Caco-2 (cell line): ENCODE results near the gene RAB3GAP2. TPM values are rescaled to one million over a fixed set of nuclear protein-coding genes. Genes with fewer than 3 reads are reported as not detected.

Experiments
- BruUV-seq: library from RNA; stranded (reverse); fragments of 400-500 nt; replicated peaks from 2 replicates; lab custom pipeline; 2021; lab: Mats Ljungman, UMichigan
- CTCF ChIA-PET: fragments of 300-600 bp; sonication (Branson Sonifier 250); formaldehyde crosslinking; loops from one replicate; lab custom pipeline; 2022; ENCODE audit warnings: antibody characterized with exemption; lab: Charles Lee
- POLR2A ChIA-PET: fragments of 300-600 bp; sonication (Branson Sonifier 250); formaldehyde crosslinking; loops from one replicate; lab custom pipeline; 2022; ENCODE audit warnings: antibody characterized with exemption; lab: Charles Lee
- DNase-seq, 2 experiments: peaks; one replicate each; pipeline versions ENCODE4 v3.0.0 to v3.0.0-alpha.2; 2020 to 2022
- H3K27me3 ChIP-seq: replicated peaks from 2 replicates; pipeline ENCODE4 v1.6.0; 2011; ENCODE audit warnings: low read length; ENCODE audit not compliant: control insufficient read depth, insufficient read depth
- H3K36me3 ChIP-seq: 2 replicates; pipeline ENCODE4 v1.5.1; 2011; ENCODE audit warnings: low read length; ENCODE audit not compliant: control insufficient read depth, insufficient read depth
- H3K4me1 ChIP-seq: fragments of 250-450 bp; sonication (Bioruptor Pico); 2 replicates; pipeline ENCODE4 v1.5.1; 2020; ENCODE audit warnings: mild to moderate bottlenecking
- H3K4me3 ChIP-seq: 2 replicates; pipeline ENCODE4 v1.5.1; 2011; ENCODE audit warnings: low read depth, mild to moderate bottlenecking, control low read depth, low read length
- H3K9me3 ChIP-seq: fragments of 250-450 bp; sonication (Bioruptor Pico); 2 replicates; pipeline ENCODE4 v1.5.1; 2020; ENCODE audit warnings: mild to moderate bottlenecking, moderate library complexity
- H3K27ac Mint-ChIP-seq: one replicate; pipeline ENCODE4 v1.8.0; 2022; ENCODE audit warnings: mixed read lengths; ENCODE audit not compliant: unreplicated experiment
- H3K27me3 Mint-ChIP-seq: one replicate; pipeline ENCODE4 v1.8.0; 2022; ENCODE audit warnings: mixed read lengths; ENCODE audit not compliant: insufficient read depth, unreplicated experiment
- H3K36me3 Mint-ChIP-seq: one replicate; pipeline ENCODE4 v1.8.0; 2022; ENCODE audit warnings: mild to moderate bottlenecking, mixed read lengths; ENCODE audit not compliant: insufficient read depth, unreplicated experiment
- H3K4me1 Mint-ChIP-seq: one replicate; pipeline ENCODE4 v1.8.0; 2022; ENCODE audit warnings: low read depth, mixed read lengths; ENCODE audit not compliant: unreplicated experiment
- H3K4me3 Mint-ChIP-seq: one replicate; pipeline ENCODE4 v1.8.0; 2022; ENCODE audit warnings: mild to moderate bottlenecking, moderate library complexity, mixed read lengths; ENCODE audit not compliant: unreplicated experiment
- H3K9me3 Mint-ChIP-seq: one replicate; pipeline ENCODE4 v1.8.0; 2022; ENCODE audit warnings: mixed read lengths; ENCODE audit not compliant: unreplicated experiment
- CTCF ChIP-seq, 2 experiments: fragments of 200-600 bp in 1 of 2; IDR thresholded peaks; 1 replicate in 1 of 2; 2 replicates in 1 of 2; pipeline versions ENCODE4 v1.5.1 to v1.8.0; 2011 to 2022; ENCODE audit warnings: antibody characterized with exemption in 1 of 2, control low read depth in 1 of 2, inconsistent platforms in 1 of 2, low read depth in 1 of 2, low read length in 1 of 2, mild to moderate bottlenecking in 1 of 2, moderate library complexity in 1 of 2; ENCODE audit not compliant: insufficient read depth in 1 of 2, severe bottlenecking in 1 of 2, unreplicated experiment in 1 of 2
- intact Hi-C: fragments of 100-400 bp; cut with micrococcal nuclease; formaldehyde crosslinking; loops from one replicate; pipeline ENCODE4 v1.10.0; 2022; ENCODE audit not compliant: unreplicated experiment
- total RNA-seq: library from RNA; stranded (reverse); gene quantifications from 2 replicates; pipeline ENCODE4 v1.2.3, GENCODE V29; 2022

The RAB3GAP2 gene
- total RNA-seq, 1 experiment from 2014 or later: 41.1 TPM

DNA sequence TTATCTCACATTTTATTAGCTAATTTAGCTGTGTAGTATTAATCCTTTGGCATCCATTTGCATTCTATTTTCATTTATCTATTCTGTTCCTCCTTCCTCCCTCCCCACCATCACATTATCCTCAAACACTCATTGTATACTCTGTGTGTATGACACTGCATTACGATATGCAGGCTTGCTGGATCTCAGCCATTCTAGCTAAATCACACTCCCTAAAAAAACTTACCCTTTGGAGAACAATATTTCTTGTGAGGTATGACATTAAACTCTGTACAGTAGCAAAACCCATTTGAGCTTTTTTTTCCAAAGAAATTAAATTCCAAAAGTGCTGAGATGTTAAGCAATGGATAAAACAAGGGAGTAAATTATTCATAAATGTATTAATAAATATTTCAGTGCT is 11.4 kb upstream of the RAB3GAP2 start:
- Mint-ChIP-seq H3K4me3 (no peak overlapping the region), H3K36me3 (no peaks in the 10 kb centered on the region), H3K9me3 (no peaks in the 10 kb centered on the region), H3K27ac (no peak overlapping the region), H3K27me3 (peaks cover 7% of the 10 kb centered on the region), H3K4me1 (no peaks in the 10 kb centered on the region)
- no peaks in the 10 kb centered on the region for H3K36me3 ChIP-seq
- intact Hi-C loops: no loop called here
- H3K27me3 ChIP-seq: no peaks in the 10 kb centered on the region
- TF ChIP-seq CTCF (IDR thresholded peaks at IDR 0.05; ENCODE audit: insufficient read depth in 1 of 2, low read depth in 1 of 2, low read length in 1 of 2, severe bottlenecking in 1 of 2, unreplicated experiment in 1 of 2): no peak
- no peak for DNase-seq
- H3K9me3 ChIP-seq: no peaks in the 10 kb centered on the region
- H3K4me1 ChIP-seq: no peaks in the 10 kb centered on the region
- H3K4me3 ChIP-seq: no peak overlapping the region
- no TSS peak for BruUV-seq
- ChIA-PET POLR2A (no interaction called here), CTCF (no interaction called here)

DNA sequence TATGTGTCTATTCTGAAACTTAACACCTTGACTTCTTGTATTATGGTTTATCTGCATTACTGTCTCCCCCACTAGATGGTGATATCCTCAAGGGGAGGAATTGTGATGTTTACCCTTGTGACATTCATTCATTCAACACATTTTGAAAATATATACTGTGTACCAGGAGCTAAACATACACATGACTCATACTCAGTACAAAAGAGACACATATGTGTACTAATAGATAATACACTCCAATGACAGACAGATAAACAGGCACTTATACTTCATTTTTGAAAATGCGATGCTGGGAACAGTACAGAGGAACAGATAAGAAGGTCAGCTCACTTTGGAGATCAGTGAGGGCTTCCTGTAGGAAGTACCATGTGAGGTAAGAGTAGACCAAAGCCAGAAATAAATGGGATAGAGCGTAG is 8.9 kb upstream of the RAB3GAP2 start:
- Mint-ChIP-seq H3K4me1 (no peaks in the 10 kb centered on the region), H3K4me3 (no peak overlapping the region), H3K36me3 (no peaks in the 10 kb centered on the region), H3K9me3 (no peaks in the 10 kb centered on the region), H3K27ac (no peak overlapping the region), H3K27me3 (peaks cover 12% of the 10 kb centered on the region)
- no TSS peak for BruUV-seq
- Histone ChIP-seq H3K4me3 (no peak overlapping the region), H3K9me3 (no peaks in the 10 kb centered on the region), H3K4me1 (no peaks in the 10 kb centered on the region), H3K36me3 (no peaks in the 10 kb centered on the region), H3K27me3 (no peaks in the 10 kb centered on the region)
- TF ChIP-seq CTCF (IDR thresholded peaks at IDR 0.05; ENCODE audit: insufficient read depth in 1 of 2, low read depth in 1 of 2, low read length in 1 of 2, severe bottlenecking in 1 of 2, unreplicated experiment in 1 of 2): peak; percentile 63 to 68
- intact Hi-C loops: loop anchor here (1.0 kb wide), 2 partner anchors 399 to 495 kb away; no protein-coding TSS in a partner anchor
- ChIA-PET CTCF (interaction anchor here (0.7 to 2.2 kb wide), 9 partner anchors 9 to 1159 kb away, joined by 3 to 9 read pairs (median 4); no protein-coding TSS in a partner anchor), POLR2A (interaction anchor here (1.2 kb wide), 1 partner anchor 9 kb away, joined by 6 read pairs; the partner anchor contains the start of gene RAB3GAP2)
- DNase-seq: peak in 1 of 2 experiments; percentile 34

GRCh38 chr1:220280249-220280648 is 8.0 kb upstream of the RAB3GAP2 start:
- BruUV-seq: no TSS peak
- no peaks in the 10 kb centered on the region for H3K4me1 Mint-ChIP-seq
- Histone ChIP-seq H3K9me3 (no peaks in the 10 kb centered on the region), H3K27me3 (no peaks in the 10 kb centered on the region), H3K4me3 (no peak overlapping the region), H3K4me1 (no peaks in the 10 kb centered on the region), H3K36me3 (no peaks in the 10 kb centered on the region)
- CTCF ChIA-PET: interaction anchor here (1.0 to 2.2 kb wide), 5 partner anchors 62 to 523 kb away, joined by 3 to 9 read pairs (median 5); no protein-coding TSS in a partner anchor
- peaks cover 15% of the 10 kb centered on the region for H3K27me3 Mint-ChIP-seq
- no peaks in the 10 kb centered on the region for H3K9me3 Mint-ChIP-seq
- TF ChIP-seq CTCF (IDR thresholded peaks at IDR 0.05; ENCODE audit: insufficient read depth in 1 of 2, low read depth in 1 of 2, low read length in 1 of 2, severe bottlenecking in 1 of 2, unreplicated experiment in 1 of 2): no peak
- intact Hi-C loops: no loop called here
- POLR2A ChIA-PET: no interaction called here
- H3K36me3 Mint-ChIP-seq: no peaks in the 10 kb centered on the region
- H3K27ac Mint-ChIP-seq: no peak overlapping the region
- H3K4me3 Mint-ChIP-seq: no peak overlapping the region
- DNase-seq: no peak
